CD14-positive monocyte (primary cell): ENCODE results near the gene ZFHX2. TPM values are rescaled to one million over a fixed set of nuclear protein-coding genes. Genes with fewer than 3 reads are reported as not detected.
A peak's percentile ranks its signal among the peaks of the same experiment; 100 is the strongest.

ENCODE experiments used
- DNase-seq, 3 donors: peaks; one replicate each; pipeline ENCODE4 v3.0.0-alpha.2; 2011 to 2022
- H2AFZ ChIP-seq: 2 replicates; pipeline ENCODE4 v1.6.0; 2012; ENCODE audit warnings: mild to moderate bottlenecking, low read depth, low read length, inconsistent platforms; ENCODE audit not compliant: insufficient read depth, poor library complexity, severe bottlenecking
- H3K27ac ChIP-seq, 2 donors: 1 replicate in 1 of 2; 2 replicates in 1 of 2; pipeline ENCODE4 v1.5.1; 2012 to 2013; ENCODE audit warnings: low read length in 2 of 2, control low read depth in 1 of 2, inconsistent platforms in 1 of 2, low read depth in 1 of 2, mild to moderate bottlenecking in 1 of 2
- H3K27me3 ChIP-seq, 2 donors: one replicate each; pipeline versions ENCODE4 v1.6.0 to v1.6.1; 2011 to 2013; ENCODE audit warnings: low read length in 2 of 2; ENCODE audit not compliant: control insufficient read depth in 2 of 2, insufficient read depth in 2 of 2
- H3K36me3 ChIP-seq, 2 donors: replicated peaks in 1 of 2; 1 replicate in 1 of 2; 2 replicates in 1 of 2; pipeline versions ENCODE4 v1.5.1 to v1.6.1; 2012 to 2013; ENCODE audit warnings: low read length in 2 of 2, control low read depth in 1 of 2, inconsistent platforms in 1 of 2, mild to moderate bottlenecking in 1 of 2; ENCODE audit not compliant: insufficient read depth in 2 of 2, control insufficient read depth in 1 of 2
- H3K4me1 ChIP-seq, 2 donors: 1 replicate in 1 of 2; 2 replicates in 1 of 2; pipeline versions ENCODE4 v1.5.1 to v1.6.1; 2012 to 2013; ENCODE audit warnings: low read length in 2 of 2, control low read depth in 1 of 2, inconsistent platforms in 1 of 2, mild to moderate bottlenecking in 1 of 2, moderate library complexity in 1 of 2; ENCODE audit not compliant: insufficient read depth in 2 of 2, control insufficient read depth in 1 of 2
- H3K4me2 ChIP-seq: replicated peaks from 2 replicates; pipeline ENCODE3; 2012; ENCODE audit warnings: low read length, moderate library complexity, mild to moderate bottlenecking; ENCODE audit not compliant: poor library complexity, severe bottlenecking; ENCODE audit errors: extremely low read depth
- H3K4me3 ChIP-seq, 3 experiments: fragments of 200-600 bp in 1 of 3; sonication (generic) in 1 of 3; replicated peaks in 1 of 3; 1 replicate in 2 of 3; 2 replicates in 1 of 3; pipeline ENCODE4 v1.5.1; 2011 to 2013; ENCODE audit warnings: low read length in 3 of 3, mild to moderate bottlenecking in 3 of 3, control low read depth in 2 of 3, low read depth in 2 of 3, inconsistent platforms in 1 of 3, moderate library complexity in 1 of 3
- H3K79me2 ChIP-seq: 2 replicates; pipeline ENCODE4 v1.6.0; 2012; ENCODE audit warnings: mild to moderate bottlenecking, control low read depth, inconsistent platforms, low read length, moderate library complexity; ENCODE audit not compliant: insufficient read depth
- H3K9ac ChIP-seq: 2 replicates; pipeline ENCODE4 v1.6.0; 2017; ENCODE audit warnings: low read length, mild to moderate bottlenecking; ENCODE audit not compliant: insufficient read depth, poor library complexity, severe bottlenecking
- H3K9me3 ChIP-seq, 2 donors: replicated peaks in 1 of 2; 1 replicate in 1 of 2; 2 replicates in 1 of 2; pipeline versions ENCODE4 v1.5.1 to v1.6.1; 2012 to 2013; ENCODE audit warnings: low read length in 2 of 2, control low read depth in 1 of 2; ENCODE audit not compliant: control insufficient read depth in 1 of 2, insufficient read depth in 1 of 2
- H4K20me1 ChIP-seq: 2 replicates; pipeline ENCODE4 v1.6.0; 2012; ENCODE audit warnings: mild to moderate bottlenecking, low read length, control low read depth, moderate library complexity; ENCODE audit not compliant: insufficient read depth
- H3K27ac Mint-ChIP-seq, 7 donors: one replicate each; pipeline ENCODE4 v1.8.0; 2020; ENCODE audit warnings: mild to moderate bottlenecking in 7 of 7, mixed read lengths in 7 of 7, moderate library complexity in 6 of 7, inconsistent platforms in 2 of 7
- H3K27me3 Mint-ChIP-seq, 3 donors: one replicate each; pipeline ENCODE4 v1.8.0; 2021 to 2022; ENCODE audit warnings: low read depth in 3 of 3, mild to moderate bottlenecking in 3 of 3, mixed read lengths in 3 of 3, moderate library complexity in 3 of 3, inconsistent platforms in 1 of 3
- H3K36me3 Mint-ChIP-seq, 2 donors: one replicate each; pipeline ENCODE4 v1.8.0; 2020; ENCODE audit warnings: mixed read lengths in 2 of 2, inconsistent platforms in 1 of 2, mild to moderate bottlenecking in 1 of 2
- H3K4me1 Mint-ChIP-seq: one replicate; pipeline ENCODE4 v1.8.0; 2020; ENCODE audit warnings: mild to moderate bottlenecking, mixed read lengths
- H3K4me3 Mint-ChIP-seq, 2 donors: one replicate each; pipeline ENCODE4 v1.8.0; 2020; ENCODE audit warnings: mild to moderate bottlenecking in 2 of 2, mixed read lengths in 2 of 2, moderate library complexity in 1 of 2
- H3K9me3 Mint-ChIP-seq, 7 donors: one replicate each; pipeline ENCODE4 v1.8.0; 2020 to 2022; ENCODE audit warnings: mixed read lengths in 7 of 7, mild to moderate bottlenecking in 6 of 7, moderate library complexity in 6 of 7, inconsistent platforms in 2 of 7
- whole genome bisulfite sequencing: methylation state at CpG from one replicate; pipeline ENCODE4 v1.1.5; 2013; ENCODE audit warnings: missing lambda C conversion rate; ENCODE audit not compliant: insufficient coverage; 5-methylcytosine and 5-hydroxymethylcytosine counted together
- intact Hi-C, 2 donors: fragments of 100-400 bp; cut with micrococcal nuclease; formaldehyde crosslinking; loops; one replicate each; pipeline versions ENCODE4 v1.15.0 to v1.15.1; 2023
- polyA plus RNA-seq, 3 donors: library from polyadenylated mRNA; depleted of rRNA in 1 of 3; unstranded in 2 of 3; stranded (reverse) in 1 of 3; fragments of 300-500 nt in 2 of 3; fragments of >200 nt in 1 of 3; fragmentation: Illumina TruSeq in 2 of 3; gene quantifications; 1 replicate in 2 of 3; 2 replicates in 1 of 3; pipeline ENCODE4 v1.2.3, GENCODE V29; 2012 to 2021
- TF ChIP-seq, protein P1 (sequence below): fragments of 200-600 bp; IDR thresholded peaks from one replicate; pipeline ENCODE4 v1.8.0; 2022; ENCODE audit warnings: antibody characterized with exemption, mild to moderate bottlenecking

The ZFHX2 gene
- polyA plus RNA-seq, 3 donors, result 0.01 to 0.07 TPM; not detected in 1

DNA sequence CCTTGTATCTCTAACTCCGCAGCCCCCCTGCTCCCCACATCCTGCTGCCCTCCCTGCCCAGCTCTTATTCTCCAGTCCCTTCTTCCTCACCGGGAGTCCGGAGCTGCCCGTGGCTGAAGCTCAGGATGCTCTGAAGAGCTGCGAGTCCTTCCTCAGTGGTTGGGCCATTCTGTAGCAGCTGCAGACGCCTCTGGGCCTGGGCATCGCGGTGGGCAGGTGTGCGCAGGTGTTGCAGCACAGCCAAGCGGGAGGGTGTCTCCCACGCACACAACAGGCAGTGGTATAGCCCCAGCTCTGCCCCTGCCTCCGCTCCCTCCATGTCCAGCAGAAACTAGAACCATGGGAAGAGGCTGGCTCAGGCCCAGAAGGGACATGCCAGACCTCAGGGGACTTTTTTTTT lies 20.2 kb downstream of the ZFHX2 start:
- Histone ChIP-seq H3K4me1 (peaks cover 0 to 4% of the 10 kb centered on the region in 2 donors), H3K9ac (no peak overlapping the region), H3K27me3 (no peaks in the 10 kb centered on the region), H4K20me1 (no peaks in the 10 kb centered on the region), H3K36me3 (no peaks in the 10 kb centered on the region), H3K27ac (no peak overlapping the region), H3K4me2 (no peak overlapping the region), H3K79me2 (no peaks in the 10 kb centered on the region), H3K9me3 (no peaks in the 10 kb centered on the region), H3K4me3 (no peak overlapping the region), H2AFZ (no peak overlapping the region)
- H3K4me3 Mint-ChIP-seq, result no peak overlapping the region
- H3K9me3 Mint-ChIP-seq, result peaks cover 0 to 2% (median 0%) of the 10 kb centered on the region in 7 donors
- H3K27ac Mint-ChIP-seq, result peak overlapping the region in 1 of 7 donors; percentile 70
- intact Hi-C loops, result no loop called here
- TF ChIP-seq, protein P1, sequence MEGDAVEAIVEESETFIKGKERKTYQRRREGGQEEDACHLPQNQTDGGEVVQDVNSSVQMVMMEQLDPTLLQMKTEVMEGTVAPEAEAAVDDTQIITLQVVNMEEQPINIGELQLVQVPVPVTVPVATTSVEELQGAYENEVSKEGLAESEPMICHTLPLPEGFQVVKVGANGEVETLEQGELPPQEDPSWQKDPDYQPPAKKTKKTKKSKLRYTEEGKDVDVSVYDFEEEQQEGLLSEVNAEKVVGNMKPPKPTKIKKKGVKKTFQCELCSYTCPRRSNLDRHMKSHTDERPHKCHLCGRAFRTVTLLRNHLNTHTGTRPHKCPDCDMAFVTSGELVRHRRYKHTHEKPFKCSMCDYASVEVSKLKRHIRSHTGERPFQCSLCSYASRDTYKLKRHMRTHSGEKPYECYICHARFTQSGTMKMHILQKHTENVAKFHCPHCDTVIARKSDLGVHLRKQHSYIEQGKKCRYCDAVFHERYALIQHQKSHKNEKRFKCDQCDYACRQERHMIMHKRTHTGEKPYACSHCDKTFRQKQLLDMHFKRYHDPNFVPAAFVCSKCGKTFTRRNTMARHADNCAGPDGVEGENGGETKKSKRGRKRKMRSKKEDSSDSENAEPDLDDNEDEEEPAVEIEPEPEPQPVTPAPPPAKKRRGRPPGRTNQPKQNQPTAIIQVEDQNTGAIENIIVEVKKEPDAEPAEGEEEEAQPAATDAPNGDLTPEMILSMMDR, result no peak
- 93% methylated on average over 11 of the region's 12 CpGs for WGBS
- peaks cover 12% of the 10 kb centered on the region for H3K4me1 Mint-ChIP-seq
- no peak for DNase-seq
- peaks cover 0 to 4% (median 4%) of the 10 kb centered on the region in 3 donors for H3K27me3 Mint-ChIP-seq
- no peaks in the 10 kb centered on the region for H3K36me3 Mint-ChIP-seq

DNA sequence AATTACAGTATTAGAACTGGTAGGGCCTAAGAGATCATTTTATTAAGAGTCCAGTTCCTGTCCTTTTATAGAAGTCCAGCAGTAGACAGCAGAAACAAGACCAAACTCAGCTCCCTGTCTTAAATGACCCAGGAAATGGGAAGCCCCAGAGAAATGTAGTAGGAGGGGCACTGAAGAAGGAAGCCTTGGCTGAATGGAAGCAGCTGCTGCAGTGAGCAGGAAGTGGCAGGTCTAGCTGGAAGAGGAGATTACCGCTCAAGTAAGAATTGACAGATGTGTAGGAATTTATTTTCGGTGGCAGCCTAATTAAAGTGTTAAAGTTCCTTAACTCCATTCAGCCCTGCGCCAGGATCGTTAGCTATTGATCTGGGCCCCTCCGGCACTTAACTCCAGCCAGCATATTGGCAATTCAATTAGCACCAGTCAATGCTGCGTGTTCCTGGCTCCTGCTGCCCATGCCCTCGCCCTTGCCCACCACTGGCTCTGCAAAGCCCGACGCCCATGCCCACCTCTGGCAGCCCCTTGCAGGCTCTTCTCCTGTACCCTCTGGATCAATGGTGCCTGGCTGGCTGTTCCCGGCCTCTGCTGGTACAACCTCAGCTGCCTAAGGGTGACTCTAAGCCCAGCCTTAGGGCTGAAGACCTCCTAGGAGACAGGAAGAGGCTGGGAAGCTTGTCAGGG lies 21.1 kb downstream of the ZFHX2 start:
- TF ChIP-seq, protein P1, result no peak
- no peak overlapping the region for H3K4me2 ChIP-seq
- H2AFZ ChIP-seq, result no peak overlapping the region
- 59% methylated on average over 8 of the region's 10 CpGs for WGBS
- Mint-ChIP-seq H3K27me3 (peaks cover 0 to 9% (median 4%) of the 10 kb centered on the region in 3 donors), H3K9me3 (peaks cover 0 to 2% (median 0%) of the 10 kb centered on the region in 7 donors), H3K27ac (no peak overlapping the region), H3K4me3 (no peak overlapping the region), H3K36me3 (no peaks in the 10 kb centered on the region), H3K4me1 (peaks cover 12% of the 10 kb centered on the region)
- H3K4me3 ChIP-seq, result no peak overlapping the region
- DNase-seq, result no peak
- no peaks in the 10 kb centered on the region for H3K9me3 ChIP-seq
- H3K79me2 ChIP-seq, result no peaks in the 10 kb centered on the region
- H3K36me3 ChIP-seq, result no peaks in the 10 kb centered on the region
- intact Hi-C loops, result no loop called here
- H3K27me3 ChIP-seq, result no peaks in the 10 kb centered on the region
- peaks cover 0 to 4% of the 10 kb centered on the region in 2 donors for H3K4me1 ChIP-seq
- H3K27ac ChIP-seq, result no peak overlapping the region
- no peak overlapping the region for H3K9ac ChIP-seq
- H4K20me1 ChIP-seq, result no peaks in the 10 kb centered on the region
